HG03039 (cell line): ENCODE data around the gene GALNTL6.
"Not testable (repeated sequence)": the region's sequence is repeated elsewhere in the genome, so short reads cannot be mapped to it uniquely, and the experiment has no call there.

Experiments
- ATAC-seq: cut with Tn5 transposase; IDR thresholded peaks from one replicate; pipeline ENCODE4 v1.9.1; 2021; ENCODE audit warnings: mild to moderate bottlenecking, moderate library complexity; ENCODE audit not compliant: unreplicated experiment

GALNTL6 gene

GRCh38 chr4:172838943-172839342 lies 1025.7 kb downstream of the GALNTL6 start:
- no peak for ATAC-seq

GRCh38 chr4:172842779-172843178 lies 1029.6 kb downstream of the GALNTL6 start:
- ATAC-seq, result no peak

GRCh38 chr4:172843192-172843591 lies 1030.0 kb downstream of the GALNTL6 start:
- no peak for ATAC-seq

- ATAC-seq, result no peak
Observed at GRCh38 chr4:172844556-172844955, 1031.4 kb downstream of the GALNTL6 start.

- ATAC-seq, result no peak
Observed at GRCh38 chr4:172845281-172845680, 1032.1 kb downstream of the GALNTL6 start.

GRCh38 chr4:172850838-172851237 lies 1037.6 kb downstream of the GALNTL6 start:
- no peak for ATAC-seq

GRCh38 chr4:172851534-172851933 lies 1038.3 kb downstream of the GALNTL6 start:
- ATAC-seq, result no peak

GRCh38 chr4:172857026-172857425 lies 1043.8 kb downstream of the GALNTL6 start:
- no peak for ATAC-seq

- no peak for ATAC-seq
Observed at GRCh38 chr4:172858731-172859230, 1045.6 kb downstream of the GALNTL6 start.

- ATAC-seq, result no peak
Observed at GRCh38 chr4:172865103-172865502, 1051.9 kb downstream of the GALNTL6 start.

GRCh38 chr4:172865531-172866127 lies 1052.4 kb downstream of the GALNTL6 start:
- no peak for ATAC-seq

GRCh38 chr4:172866421-172866820 lies 1053.2 kb downstream of the GALNTL6 start:
- no peak for ATAC-seq

- no peak for ATAC-seq
Observed at GRCh38 chr4:172867835-172868234, 1054.6 kb downstream of the GALNTL6 start.

- no peak for ATAC-seq
Observed at GRCh38 chr4:172868271-172868670, 1055.1 kb downstream of the GALNTL6 start.

GRCh38 chr4:172869621-172870268 lies 1056.5 kb downstream of the GALNTL6 start:
- ATAC-seq, result no peak

GRCh38 chr4:172871381-172871780 lies 1058.2 kb downstream of the GALNTL6 start:
- ATAC-seq, result no peak

- ATAC-seq, result no peak
Observed at GRCh38 chr4:172874944-172875343, 1061.7 kb downstream of the GALNTL6 start.

- ATAC-seq, result no peak
Observed at GRCh38 chr4:172876394-172876793, 1063.2 kb downstream of the GALNTL6 start.

GRCh38 chr4:172881645-172882044 lies 1068.4 kb downstream of the GALNTL6 start:
- ATAC-seq, result no peak

- ATAC-seq, result not testable (repeated sequence)
Observed at GRCh38 chr4:172887358-172887757, 1074.2 kb downstream of the GALNTL6 start.

GRCh38 chr4:172887959-172888358 lies 1074.8 kb downstream of the GALNTL6 start:
- ATAC-seq, result no peak

GRCh38 chr4:172892300-172892699 lies 1079.1 kb downstream of the GALNTL6 start:
- ATAC-seq, result no peak

GRCh38 chr4:172895699-172896098 lies 1082.5 kb downstream of the GALNTL6 start:
- ATAC-seq, result no peak
